Heart right ventricle (tissue), 16 donors: Measurements from ENCODE around the gene UQCC2. TPM values are rescaled to one million over a fixed set of nuclear protein-coding genes. Genes with fewer than 3 reads are reported as not detected.

Source experiments
- ATAC-seq, 8 donors: fragments of 200-7000 bp; cut with Tn5 transposase; one replicate each; pipeline ENCODE4 v1.9.1; 2020; ENCODE audit warnings: mild to moderate bottlenecking in 8 of 8, moderate library complexity in 8 of 8, moderate number of reproducible peaks in 1 of 8
- DNase-seq, 2 donors: peaks; one replicate each; pipeline ENCODE4 v3.0.0-alpha.2; 2020
- H3K27ac ChIP-seq, 10 donors: fragments of 200-600 bp; sonication (generic) in 2 of 10; one replicate each; pipeline versions ENCODE4 v1.5.0 to v1.8.0; 2020 to 2022; ENCODE audit warnings: mild to moderate bottlenecking in 3 of 10
- H3K27me3 ChIP-seq, 7 donors: fragments of 200-600 bp; one replicate each; pipeline ENCODE4 v1.8.0; 2021 to 2022; ENCODE audit warnings: mild to moderate bottlenecking in 2 of 7
- H3K36me3 ChIP-seq, 9 donors: fragments of 200-600 bp; sonication (generic) in 1 of 9; one replicate each; pipeline versions ENCODE4 v1.5.0 to v1.8.0; 2020 to 2022; ENCODE audit warnings: mild to moderate bottlenecking in 2 of 9
- H3K4me1 ChIP-seq, 9 donors: fragments of 200-600 bp; sonication (generic) in 1 of 9; one replicate each; pipeline versions ENCODE4 v1.5.0 to v1.8.0; 2020 to 2022; ENCODE audit warnings: mild to moderate bottlenecking in 4 of 9
- H3K4me3 ChIP-seq, 10 donors: fragments of 200-600 bp; sonication (generic) in 2 of 10; one replicate each; pipeline versions ENCODE4 v1.5.0 to v1.8.0; 2020 to 2022; ENCODE audit warnings: mild to moderate bottlenecking in 7 of 10, moderate library complexity in 2 of 10
- H3K9me3 ChIP-seq, 11 donors: fragments of 200-600 bp in 10 of 11; sonication (generic) in 2 of 11; one replicate each; pipeline versions ENCODE4 v1.5.0 to v1.8.0; 2013 to 2022; ENCODE audit warnings: mild to moderate bottlenecking in 2 of 11, control low read depth in 1 of 11, moderate library complexity in 1 of 11
- WGBS, 2 donors: extraction: QIAGEN DNeasy Blood & Tissue Kit; methylation state at CpG; one replicate each; pipeline ENCODE4 v1.1.7; 2013; ENCODE audit warnings: inconsistent platforms in 1 of 2; 5-methylcytosine and 5-hydroxymethylcytosine counted together
- intact Hi-C, 10 donors: fragments of 100-400 bp; cut with DNase I; formaldehyde crosslinking; loops; one replicate each; pipeline versions ENCODE4 v1.11.1 to v1.14.2; 2022
- polyA plus RNA-seq, 2 donors: library from polyadenylated mRNA; stranded (reverse); fragments of 200-250 nt; gene quantifications; one replicate each; pipeline ENCODE4 v1.2.3, GENCODE V29; 2013
- total RNA-seq, 10 donors: library from RNA; stranded (reverse); fragmentation: NEBNext Ultra II Directional in 3 of 10; extraction: Animal tissue kit (Norgen Biotek cat#: 25700) in 3 of 10; gene quantifications; one replicate each; pipeline versions ENCODE4 v1.2.1 to v1.2.4, GENCODE V29; 2021 to 2023
- TF ChIP-seq, protein P1 (sequence below), 9 donors: fragments of 200-600 bp; sonication (generic) in 2 of 9; IDR thresholded peaks; one replicate each; pipeline versions ENCODE4 v1.5.0 to v1.8.0; 2021 to 2022; ENCODE audit warnings: antibody characterized with exemption in 9 of 9, mild to moderate bottlenecking in 5 of 9, moderate library complexity in 1 of 9
- donor health status: Arrhythmogenic right ventricular cardiomyopathy.
- donor health status: ischemic (EF 13 %, LVEDD 7.1; RV severe dilation, severe dysfunction).
- donor health status: healthy with polysubstance abuse.
- donor health status: DM: no; HTN: yes; CAD: no.
- donor health status: DM: no; HTN: no; CAD: no.
- donor health status: ischemic (EF 25% LVEDD 6.9; RV normal size, moderate dysfunction).
- donor health status: ischemic (EF 25% LVEDD 5.7; RV mildly dilated, moderate dysfunction).
- donor health status: healthy.
- donor health status: DM: yes; HTN: yes; CAD: no.
- donor health status: Ischemic cardiomyopathy.
- donor health status: ischemic (EF 35%, LVEDD 5.7; RV mildly dilated, moderate dysfunction).
- donor health status: nonischemic (EF 11% LVEDD 7.7; RV severe dilation, severe dysfunction).
- donor health status: DM: yes; HTN: yes; CAD: no.
- donor health status: PGD.
- donor health status: ischemic (EF 29% LVEDD 5.4; RV normal size, mild dysfunction).
- donor health status: nonischemic (EF 23%, LVEDD 6.1; RV moderate dilation, normal function).

UQCC2 gene
- total and polyA plus RNA-seq, 12 donors, result 200 to 598 (median 245) TPM

- DNase-seq (no peak), ATAC-seq (no peak)
- TF ChIP-seq, protein P1, sequence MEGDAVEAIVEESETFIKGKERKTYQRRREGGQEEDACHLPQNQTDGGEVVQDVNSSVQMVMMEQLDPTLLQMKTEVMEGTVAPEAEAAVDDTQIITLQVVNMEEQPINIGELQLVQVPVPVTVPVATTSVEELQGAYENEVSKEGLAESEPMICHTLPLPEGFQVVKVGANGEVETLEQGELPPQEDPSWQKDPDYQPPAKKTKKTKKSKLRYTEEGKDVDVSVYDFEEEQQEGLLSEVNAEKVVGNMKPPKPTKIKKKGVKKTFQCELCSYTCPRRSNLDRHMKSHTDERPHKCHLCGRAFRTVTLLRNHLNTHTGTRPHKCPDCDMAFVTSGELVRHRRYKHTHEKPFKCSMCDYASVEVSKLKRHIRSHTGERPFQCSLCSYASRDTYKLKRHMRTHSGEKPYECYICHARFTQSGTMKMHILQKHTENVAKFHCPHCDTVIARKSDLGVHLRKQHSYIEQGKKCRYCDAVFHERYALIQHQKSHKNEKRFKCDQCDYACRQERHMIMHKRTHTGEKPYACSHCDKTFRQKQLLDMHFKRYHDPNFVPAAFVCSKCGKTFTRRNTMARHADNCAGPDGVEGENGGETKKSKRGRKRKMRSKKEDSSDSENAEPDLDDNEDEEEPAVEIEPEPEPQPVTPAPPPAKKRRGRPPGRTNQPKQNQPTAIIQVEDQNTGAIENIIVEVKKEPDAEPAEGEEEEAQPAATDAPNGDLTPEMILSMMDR (IDR thresholded peaks at IDR 0.05), result no peak
- 97 to 100% methylated on average over 2 of the region's 2 CpGs for WGBS, 2 donors
- peaks cover 0 to 91% (median 10%) of the 10 kb centered on the region in 9 donors for H3K36me3 ChIP-seq
- H3K27ac ChIP-seq, result no peak overlapping the region
- no peak overlapping the region for H3K4me3 ChIP-seq
- H3K9me3 ChIP-seq, result no peaks in the 10 kb centered on the region
- peaks cover 0 to 14% (median 5%) of the 10 kb centered on the region in 9 donors for H3K4me1 ChIP-seq
- no peaks in the 10 kb centered on the region for H3K27me3 ChIP-seq
- intact Hi-C loops, result loop anchor here in 2 of 10 donors (10.0 kb wide), 1 partner anchor 93 kb away; the partner anchor contains the start of gene BAK1 (in 2 of the 2)
These were observed 33.8 kb downstream of the UQCC2 start for GRCh38 chr6:33677689-33678088.

GRCh38 chr6:33677143-33677660 lies 34.3 kb downstream of the UQCC2 start:
- TF ChIP-seq, protein P1 (IDR thresholded peaks at IDR 0.05), result no peak
- Histone ChIP-seq H3K27me3 (no peaks in the 10 kb centered on the region), H3K4me3 (no peak overlapping the region), H3K4me1 (peaks cover 0 to 14% (median 8%) of the 10 kb centered on the region in 9 donors), H3K27ac (no peak overlapping the region), H3K36me3 (peaks cover 0 to 87% (median 10%) of the 10 kb centered on the region in 9 donors), H3K9me3 (no peaks in the 10 kb centered on the region)
- DNase-seq (no peak), ATAC-seq (no peak)
- WGBS, 2 donors, result 82 to 90% methylated on average over 8 of the region's 8 CpGs
- intact Hi-C loops, result loop anchor here in 2 of 10 donors (10.0 kb wide), 1 partner anchor 92 kb away; the partner anchor contains the start of gene BAK1 (in 2 of the 2)

- intact Hi-C loops, result loop anchor here in 3 of 10 donors (1.0 to 10.0 kb wide), 2 partner anchors 17 to 92 kb away; partner anchors contain the start of gene BAK1 (in 2 of the 3)
- 93 to 97% methylated on average over 15 of the region's 15 CpGs for WGBS, 2 donors
- no peaks in the 10 kb centered on the region for H3K27me3 ChIP-seq
- peaks cover 0 to 14% (median 8%) of the 10 kb centered on the region in 9 donors for H3K4me1 ChIP-seq
- no peaks in the 10 kb centered on the region for H3K9me3 ChIP-seq
- no peak overlapping the region for H3K4me3 ChIP-seq
- H3K27ac ChIP-seq, result no peak overlapping the region
- ATAC-seq (no peak), DNase-seq (no peak)
- H3K36me3 ChIP-seq, result peaks cover 0 to 87% (median 10%) of the 10 kb centered on the region in 9 donors
- TF ChIP-seq, protein P1 (IDR thresholded peaks at IDR 0.05), result no peak
These were observed 34.9 kb downstream of the UQCC2 start for GRCh38 chr6:33676416-33677142.

DNA sequence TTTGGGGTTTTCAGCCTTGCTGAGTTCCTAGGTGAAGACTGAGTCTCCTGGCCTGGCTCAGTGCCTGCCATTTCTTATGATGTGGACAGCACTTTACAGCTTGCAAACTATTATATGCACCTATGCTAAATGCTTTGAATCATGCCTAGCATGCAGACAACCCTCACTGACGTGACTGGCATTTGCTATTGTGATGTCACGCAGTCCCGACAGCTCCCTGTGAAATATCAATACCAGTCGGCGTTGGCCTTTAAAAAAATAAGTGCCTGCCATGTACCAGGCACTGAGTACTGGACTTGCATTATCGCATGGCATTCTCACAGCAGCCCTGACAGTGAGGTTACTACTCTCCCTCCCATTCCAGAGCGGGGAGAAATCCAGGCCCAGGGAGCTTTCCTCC lies 35.5 kb downstream of the UQCC2 start:
- no peak overlapping the region for H3K27ac ChIP-seq
- peaks cover 0 to 14% (median 8%) of the 10 kb centered on the region in 9 donors for H3K4me1 ChIP-seq
- no peak for ATAC-seq
- TF ChIP-seq, protein P1 (IDR thresholded peaks at IDR 0.05), result no peak
- intact Hi-C loops, result loop anchor here in 3 of 10 donors (1.0 to 10.0 kb wide), 2 partner anchors 17 to 91 kb away; partner anchors contain the start of gene BAK1 (in 2 of the 3)
- 90% methylated on average over 7 of the region's 7 CpGs for WGBS, 2 donors
- peaks cover 0 to 86% (median 10%) of the 10 kb centered on the region in 9 donors for H3K36me3 ChIP-seq
- no peak for DNase-seq
- no peaks in the 10 kb centered on the region for H3K9me3 ChIP-seq
- no peak overlapping the region for H3K4me3 ChIP-seq
- no peaks in the 10 kb centered on the region for H3K27me3 ChIP-seq
